DMS114 treated with DMSO at 0.1 percent for 48 hours (cell line): Measurements from ENCODE around the gene PIAS4.
"Not testable (repeated sequence)": the region's sequence is repeated elsewhere in the genome, so short reads cannot be mapped to it uniquely, and the experiment has no call there.

Source experiments
- DNase-seq: peaks from one replicate; lab custom pipeline; 2025; ENCODE audit not compliant: unreplicated experiment; lab: John Stamatoyannopoulos, UW

Gene PIAS4

DNA sequence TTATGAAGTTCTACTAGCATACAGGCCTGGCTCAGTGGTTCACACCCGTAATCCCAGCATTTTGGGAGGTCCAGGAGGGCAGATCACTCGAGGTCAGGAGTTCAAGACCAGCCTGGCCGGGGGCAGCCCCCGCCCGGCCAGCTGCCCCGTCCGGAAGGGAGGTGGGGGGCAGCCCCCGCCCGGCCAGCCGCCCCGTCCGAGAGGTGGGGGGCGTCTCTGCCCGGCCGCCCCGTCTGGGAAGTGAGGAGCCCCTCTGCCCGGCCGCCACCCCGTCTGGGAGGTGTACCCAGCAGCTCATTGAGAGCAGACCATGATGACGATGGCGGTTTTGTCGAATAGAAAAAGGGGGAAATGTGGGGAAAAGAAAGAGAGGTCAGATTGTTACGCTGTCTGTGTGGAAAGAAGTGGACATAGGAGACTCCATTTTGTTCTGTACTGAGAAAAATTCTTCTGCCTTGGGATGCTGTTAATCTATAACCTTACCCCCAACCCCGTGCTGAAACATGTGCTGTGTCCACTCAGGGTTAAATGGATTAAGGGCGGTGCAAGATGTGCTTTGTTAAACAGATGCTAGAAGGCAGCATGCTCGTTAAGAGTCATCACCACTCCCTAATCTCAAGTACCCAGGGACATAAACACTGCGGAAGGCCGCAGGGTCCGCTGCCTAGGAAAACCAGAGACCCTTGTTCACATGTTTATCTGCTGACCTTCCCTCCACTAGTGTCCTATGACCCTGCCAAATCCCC is 8.7 kb upstream of the PIAS4 start:
- not testable (repeated sequence) for DNase-seq

- DNase-seq = not testable (repeated sequence)
Measured at GRCh38 chr19:4000798-4001197, 6.7 kb upstream of the PIAS4 start.

- DNase-seq = not testable (repeated sequence)
Measured at GRCh38 chr19:4005436-4005835, 2.1 kb upstream of the PIAS4 start.

DNA sequence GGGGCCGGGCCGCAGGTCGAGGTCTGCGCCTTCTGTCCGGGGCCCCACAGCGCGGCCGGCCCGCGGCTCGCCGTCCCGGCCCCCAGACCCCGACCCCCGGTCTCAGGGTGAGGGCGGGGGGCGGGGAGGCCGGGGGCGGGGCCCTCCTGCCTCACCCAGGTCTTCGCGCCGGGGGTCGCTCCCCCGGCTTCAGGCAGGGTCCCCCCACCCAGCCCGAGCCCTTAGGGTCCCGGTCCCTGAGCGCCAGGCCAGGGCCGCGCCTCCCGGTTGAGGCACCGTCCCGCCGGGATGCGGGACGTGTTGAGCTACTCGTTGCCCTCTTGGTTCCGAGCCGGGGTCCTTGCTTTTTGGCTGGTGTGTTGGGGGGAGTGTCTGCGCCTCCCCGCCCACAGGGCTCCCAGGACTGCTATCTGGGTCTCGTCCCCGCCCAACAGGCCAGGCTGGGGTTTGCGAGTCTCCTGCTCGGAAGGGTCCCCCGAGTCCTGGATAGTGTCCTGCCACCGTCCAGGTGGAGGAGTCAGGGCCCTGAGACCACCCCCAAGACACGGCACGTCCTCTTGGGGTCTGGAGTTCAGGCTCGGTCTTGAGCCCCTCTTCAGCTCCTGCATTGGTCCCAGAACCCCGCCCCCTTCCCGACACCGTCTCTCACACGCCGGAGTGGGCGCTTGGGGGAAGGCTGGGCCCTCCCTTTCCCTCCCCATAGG is 452 bp downstream of the PIAS4 start:
- DNase-seq = peak; percentile 7

DNA sequence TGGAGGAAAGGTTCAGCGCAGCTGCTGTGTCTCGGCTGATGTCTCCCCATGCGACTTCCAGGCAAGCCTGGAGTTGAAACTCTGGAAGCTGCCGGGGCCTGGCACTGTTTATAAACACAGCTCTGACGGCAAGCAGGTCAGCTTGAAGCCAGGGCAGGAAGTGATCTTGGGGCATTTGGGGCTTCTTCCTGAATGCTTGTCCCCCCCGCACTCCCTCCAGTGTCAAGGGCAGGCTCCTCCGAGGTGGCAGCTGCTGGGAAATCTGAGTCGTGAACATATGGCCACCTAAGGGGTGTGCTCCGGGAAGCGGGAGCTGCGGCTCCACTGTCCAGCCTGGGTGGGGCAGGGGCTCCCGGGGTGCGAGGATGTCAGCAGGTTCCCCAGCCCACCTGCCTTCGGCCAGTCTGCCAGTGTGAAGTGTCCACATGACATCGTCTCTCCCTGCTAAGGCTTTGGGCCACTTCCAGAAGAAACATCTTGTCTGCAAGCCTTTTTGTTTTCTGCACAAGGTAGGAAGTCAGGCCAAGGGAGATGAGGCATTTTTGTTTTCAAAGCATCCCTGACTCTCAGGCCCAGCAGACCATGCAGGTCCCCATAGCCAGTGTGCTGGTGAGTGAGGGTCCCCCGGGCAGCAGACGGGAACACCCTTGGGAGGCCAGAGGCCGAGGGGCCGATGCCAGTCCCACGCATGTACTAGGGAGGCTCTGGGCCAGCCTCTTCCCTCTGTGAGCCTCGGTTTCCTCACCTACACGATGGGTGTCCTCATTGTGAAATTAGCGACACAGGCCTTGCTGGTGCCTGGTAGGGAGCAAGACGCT is 2.7 kb downstream of the PIAS4 start:
- no peak for DNase-seq

DNA sequence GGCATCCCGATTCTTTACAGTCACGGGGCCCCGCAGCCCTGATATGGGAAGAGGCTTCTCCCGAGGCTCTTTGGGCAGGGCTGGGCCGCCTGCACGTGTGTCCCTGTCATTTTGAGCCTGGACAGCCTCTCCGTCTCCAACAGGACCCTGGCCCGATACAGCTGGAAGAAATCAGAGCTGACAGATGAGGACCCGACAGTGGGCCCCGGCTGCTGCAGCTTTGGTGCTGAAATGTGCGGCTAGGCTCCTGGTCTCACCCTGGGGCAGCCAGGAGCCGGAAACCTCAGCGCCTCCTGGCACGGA is 3.2 kb downstream of the PIAS4 start:
- DNase-seq = no peak

- not testable (repeated sequence) for DNase-seq
Measured at GRCh38 chr19:4011430-4011829, 3.9 kb downstream of the PIAS4 start.

GRCh38 chr19:4012092-4012974 is 4.8 kb downstream of the PIAS4 start:
- no peak for DNase-seq

DNA sequence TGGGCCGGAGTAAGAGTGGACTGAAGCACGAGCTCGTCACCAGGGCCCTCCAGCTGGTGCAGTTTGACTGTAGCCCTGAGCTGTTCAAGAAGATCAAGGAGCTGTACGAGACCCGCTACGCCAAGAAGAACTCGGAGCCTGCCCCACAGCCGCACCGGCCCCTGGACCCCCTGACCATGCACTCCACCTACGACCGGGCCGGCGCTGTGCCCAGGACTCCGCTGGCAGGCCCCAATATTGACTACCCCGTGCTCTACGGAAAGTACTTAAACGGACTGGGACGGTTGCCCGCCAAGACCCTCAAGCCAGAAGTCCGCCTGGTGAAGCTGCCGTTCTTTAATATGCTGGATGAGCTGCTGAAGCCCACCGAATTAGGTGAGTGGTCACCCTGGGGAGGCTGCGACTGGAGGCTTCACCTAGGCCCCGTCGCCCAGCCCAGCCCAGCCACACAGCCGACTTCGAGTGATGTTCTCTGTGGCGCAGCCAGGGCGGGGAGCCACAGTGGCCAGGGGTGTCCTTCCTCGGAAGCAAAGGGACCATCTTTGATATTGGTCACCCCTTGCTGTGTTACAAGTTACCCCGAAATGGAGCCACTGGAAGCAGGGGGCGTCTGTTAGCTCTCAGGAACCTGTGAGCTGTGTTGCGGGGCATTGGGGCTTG is 5.6 kb downstream of the PIAS4 start:
- no peak for DNase-seq

DNA sequence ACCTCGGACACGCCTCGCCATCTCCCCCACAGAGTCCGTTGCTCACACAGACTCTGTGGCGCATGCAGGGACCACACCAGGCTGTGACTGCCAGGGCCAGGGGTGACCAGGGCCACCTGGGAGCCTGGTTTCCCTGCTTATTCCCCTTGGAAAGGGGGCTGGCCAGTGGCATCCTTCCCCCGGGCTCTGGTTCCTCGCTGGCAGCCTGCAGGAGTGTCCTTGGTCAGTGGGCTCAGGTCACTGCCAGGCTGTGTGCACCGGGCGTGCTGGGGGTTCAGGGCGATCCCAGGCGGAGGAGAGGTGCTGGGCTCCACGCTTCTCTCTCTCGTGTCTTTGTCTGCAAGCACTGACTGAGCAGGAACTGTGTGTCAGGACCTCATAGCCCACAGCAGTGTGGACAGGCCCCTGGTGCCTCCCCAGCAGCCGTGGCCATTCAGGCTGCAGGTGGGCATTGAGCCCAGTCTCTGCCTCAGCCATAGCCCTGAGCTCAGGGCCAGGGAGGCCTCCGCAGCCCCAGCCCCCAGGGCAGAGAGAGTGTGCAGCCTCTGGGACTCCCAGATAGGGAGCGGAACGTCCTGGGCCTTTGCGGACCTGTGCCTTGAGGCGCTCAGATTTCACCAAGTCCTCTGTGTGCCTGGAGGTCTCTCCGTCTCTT is 6.5 kb downstream of the PIAS4 start:
- DNase-seq = no peak

- no peak for DNase-seq
Measured at GRCh38 chr19:4014541-4015491, 7.3 kb downstream of the PIAS4 start.

DNA sequence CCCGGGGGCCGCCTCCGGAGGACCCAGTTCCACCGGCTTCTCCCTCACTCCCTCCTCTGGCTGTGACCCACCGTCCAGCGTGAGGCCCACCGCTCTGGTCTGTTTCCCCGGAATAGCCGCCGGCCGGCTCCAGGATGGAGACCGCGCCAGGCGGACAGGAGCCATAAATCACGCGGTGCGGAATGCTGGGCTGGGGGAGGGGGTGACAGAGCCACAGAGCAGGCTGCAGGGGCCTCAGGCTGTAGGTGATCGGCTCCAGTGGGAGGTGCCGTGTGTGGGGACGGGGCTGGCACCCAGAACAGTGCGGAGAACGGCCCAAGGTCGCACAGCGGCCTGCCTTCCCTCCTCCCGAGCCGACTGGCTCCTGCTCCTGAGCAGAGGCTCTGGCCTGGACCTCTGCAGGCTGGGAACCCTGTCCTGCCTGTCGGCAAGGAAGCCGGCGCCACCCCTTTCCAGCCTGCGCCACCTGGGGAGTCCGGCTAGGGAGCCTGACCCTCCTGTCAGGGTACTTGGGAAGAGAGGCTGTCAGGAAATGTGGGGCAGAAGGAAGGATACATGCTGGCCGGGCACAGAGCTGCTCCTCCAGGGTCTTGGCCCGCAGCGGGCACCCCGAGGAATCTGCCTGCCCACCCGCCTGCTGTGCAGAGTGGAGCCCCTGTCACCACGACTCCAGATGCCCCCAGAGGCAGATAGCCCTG is 8.3 kb downstream of the PIAS4 start:
- DNase-seq = no peak

DNA sequence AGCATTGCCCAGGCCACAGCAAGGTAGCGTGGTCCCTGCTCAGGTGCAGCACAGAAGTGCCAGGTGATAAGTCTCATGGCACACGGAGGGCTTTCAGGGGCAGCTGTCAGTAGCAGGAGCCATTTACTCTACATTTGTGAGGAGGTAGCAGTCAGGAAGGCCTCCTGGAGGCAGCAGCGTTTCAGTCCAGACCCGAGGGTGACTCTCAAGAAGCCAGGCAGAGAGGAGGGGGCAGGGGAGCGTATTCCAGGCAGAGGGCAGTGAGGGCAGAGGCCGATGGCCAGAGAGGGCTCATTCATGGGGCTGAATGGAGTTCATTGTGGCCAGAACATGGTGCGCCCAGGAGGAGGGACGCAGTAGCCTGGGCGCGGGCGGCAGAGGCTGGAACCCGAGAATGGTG is 8.9 kb downstream of the PIAS4 start:
- DNase-seq = no peak

DNA sequence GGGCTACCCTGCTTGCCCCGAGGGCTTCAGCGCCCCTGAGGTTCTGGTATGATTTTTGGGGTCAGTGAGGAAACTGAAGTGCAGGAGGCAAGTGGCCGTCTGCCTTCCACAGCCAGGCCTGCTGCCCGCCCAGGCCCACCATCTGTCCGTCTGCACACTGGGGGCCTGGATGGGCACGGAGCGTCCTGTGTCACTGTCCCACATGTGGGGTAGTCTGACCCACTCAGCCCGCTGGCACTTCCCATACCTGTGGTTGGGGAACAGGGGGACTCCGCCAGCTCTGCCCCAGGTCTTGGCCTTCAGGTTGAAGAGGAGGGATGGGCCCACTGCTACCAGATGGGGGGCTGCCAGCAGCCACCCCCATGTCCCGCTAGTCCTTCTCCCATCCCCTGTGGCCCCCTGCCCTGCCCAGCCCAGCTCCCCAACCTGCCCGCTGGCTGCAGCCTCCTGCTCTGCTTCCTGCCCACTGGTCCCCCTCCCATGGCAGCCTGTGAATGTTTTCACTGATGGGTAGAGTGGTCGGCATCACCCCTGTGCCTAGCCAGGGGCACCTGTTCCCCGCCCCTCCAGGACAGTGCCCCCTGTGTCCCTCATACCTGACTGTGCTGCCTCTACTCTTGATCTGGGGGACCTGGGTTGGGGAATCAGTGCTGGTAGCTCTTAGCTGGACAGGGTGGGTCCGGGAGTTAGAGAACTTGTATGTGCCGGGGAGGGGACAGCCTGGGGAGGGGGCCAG is 9.5 kb downstream of the PIAS4 start:
- DNase-seq = no peak

GRCh38 chr19:4018140-4018613 is 10.6 kb downstream of the PIAS4 start:
- DNase-seq = no peak

DNA sequence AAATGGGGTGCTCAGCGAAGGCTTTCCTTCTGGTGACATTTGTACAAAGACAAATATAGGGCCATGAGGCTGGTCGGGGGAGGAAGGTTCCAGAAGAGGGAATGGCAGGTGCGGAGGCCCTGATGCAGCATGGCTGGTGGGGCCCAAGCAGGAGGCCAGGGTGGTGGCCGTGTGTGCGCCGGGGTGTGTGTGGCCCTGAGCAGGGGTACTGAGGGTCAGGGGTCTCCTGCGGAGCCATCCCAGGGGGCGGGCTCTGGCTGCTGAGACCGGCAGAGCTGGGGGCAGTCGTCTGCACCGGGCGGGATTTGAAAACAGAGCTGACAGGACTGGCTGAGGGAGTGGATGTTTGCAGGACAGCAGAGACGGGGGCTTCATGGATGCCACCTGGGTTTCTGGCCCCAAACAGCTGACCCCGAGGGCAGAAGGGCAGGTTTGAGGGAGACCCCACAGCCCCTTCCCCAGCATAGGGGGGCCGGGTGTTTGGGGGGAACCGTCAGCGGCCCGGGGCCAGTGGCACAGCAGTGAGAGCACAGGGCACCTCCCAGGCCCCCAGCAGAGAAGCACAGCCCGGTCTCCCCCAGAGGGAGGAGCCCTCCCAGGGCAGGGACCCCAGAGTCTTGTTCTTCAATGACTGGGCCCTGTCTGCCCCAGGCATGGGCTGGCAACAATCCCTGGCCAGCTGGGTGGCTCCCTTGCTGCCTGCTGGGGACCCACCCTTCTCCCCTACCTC is 11.4 kb downstream of the PIAS4 start:
- no peak for DNase-seq

GRCh38 chr19:4019578-4019977 is 12.0 kb downstream of the PIAS4 start:
- no peak for DNase-seq
